H1 (cell line): ENCODE measurements around the gene ANKIB1.

Source experiments
- CBX8 ChIP-seq: fragments of 300-800, 300-1000 bp; sonication (generic); IDR thresholded peaks from 2 replicates; pipeline ENCODE4 v1.7.1; 2016; ENCODE audit warnings: low read depth, low read length, borderline replicate concordance
- CHD2 ChIP-seq: IDR thresholded peaks from 2 replicates; pipeline ENCODE4 v1.6.1; 2012; ENCODE audit warnings: low read length, improper control_type of control experiment
- CTCF ChIP-seq, 3 experiments: IDR thresholded peaks; 1 replicate in 2 of 3; 2 replicates in 1 of 3; pipeline versions ENCODE4 v1.5.1 to v1.6.1; 2011; ENCODE audit warnings: low read length in 3 of 3, mild to moderate bottlenecking in 3 of 3, inconsistent platforms in 2 of 3, low read depth in 1 of 3, moderate library complexity in 1 of 3; ENCODE audit not compliant: insufficient read depth in 1 of 3; ENCODE audit errors: control extremely low read depth in 1 of 3
- EP300 ChIP-seq, 2 experiments: IDR thresholded peaks; 1 replicate in 1 of 2; 2 replicates in 1 of 2; pipeline ENCODE4 v1.6.1; 2011 to 2012; ENCODE audit warnings: low read depth in 2 of 2, low read length in 2 of 2, mild to moderate bottlenecking in 2 of 2, borderline replicate concordance in 1 of 2, inconsistent platforms in 1 of 2, moderate library complexity in 1 of 2
- EZH2 ChIP-seq: fragments of 200-600 bp; sonication (generic); IDR thresholded peaks from 2 replicates; pipeline ENCODE4 v1.7.1; 2012; ENCODE audit warnings: low read depth, mild to moderate bottlenecking, moderate library complexity, low read length, inconsistent platforms; ENCODE audit not compliant: severe bottlenecking
- HDAC2 ChIP-seq, 2 experiments: fragments of 300-600 bp in 1 of 2; sonication (generic) in 1 of 2; IDR thresholded peaks; 2 replicates each; pipeline ENCODE4 v1.6.1; 2011 to 2012; ENCODE audit warnings: low read depth in 2 of 2, low read length in 2 of 2, mild to moderate bottlenecking in 2 of 2, moderate library complexity in 2 of 2, borderline replicate concordance in 1 of 2, inconsistent platforms in 1 of 2
- KDM5A ChIP-seq: fragments of 200-600 bp; IDR thresholded peaks from 2 replicates; pipeline ENCODE4 v1.7.1; 2012; ENCODE audit warnings: mild to moderate bottlenecking, low read length, inconsistent platforms, mixed read lengths
- MAFK ChIP-seq: IDR thresholded peaks from 2 replicates; pipeline ENCODE4 v1.6.1; 2012; ENCODE audit warnings: low read depth, mild to moderate bottlenecking, improper control_type of control experiment, low read length
- MAX ChIP-seq: IDR thresholded peaks from 2 replicates; pipeline ENCODE4 v1.6.1; 2012; ENCODE audit warnings: inconsistent platforms
- POLR2AphosphoS5 ChIP-seq: IDR thresholded peaks from 2 replicates; pipeline ENCODE4 v1.6.1; 2011; ENCODE audit warnings: low read depth, low read length
- SIN3A ChIP-seq, 2 experiments: IDR thresholded peaks in 1 of 2; conservative IDR thresholded peaks in 1 of 2; 2 replicates each; pipeline ENCODE4 v1.6.1; 2011 to 2012; ENCODE audit warnings: low read length in 2 of 2, improper control_type of control experiment in 1 of 2, low read depth in 1 of 2, mild to moderate bottlenecking in 1 of 2
- YY1 ChIP-seq: IDR thresholded peaks from 2 replicates; pipeline ENCODE4 v1.6.1; 2011; ENCODE audit warnings: low read depth, mild to moderate bottlenecking, low read length

DNA sequence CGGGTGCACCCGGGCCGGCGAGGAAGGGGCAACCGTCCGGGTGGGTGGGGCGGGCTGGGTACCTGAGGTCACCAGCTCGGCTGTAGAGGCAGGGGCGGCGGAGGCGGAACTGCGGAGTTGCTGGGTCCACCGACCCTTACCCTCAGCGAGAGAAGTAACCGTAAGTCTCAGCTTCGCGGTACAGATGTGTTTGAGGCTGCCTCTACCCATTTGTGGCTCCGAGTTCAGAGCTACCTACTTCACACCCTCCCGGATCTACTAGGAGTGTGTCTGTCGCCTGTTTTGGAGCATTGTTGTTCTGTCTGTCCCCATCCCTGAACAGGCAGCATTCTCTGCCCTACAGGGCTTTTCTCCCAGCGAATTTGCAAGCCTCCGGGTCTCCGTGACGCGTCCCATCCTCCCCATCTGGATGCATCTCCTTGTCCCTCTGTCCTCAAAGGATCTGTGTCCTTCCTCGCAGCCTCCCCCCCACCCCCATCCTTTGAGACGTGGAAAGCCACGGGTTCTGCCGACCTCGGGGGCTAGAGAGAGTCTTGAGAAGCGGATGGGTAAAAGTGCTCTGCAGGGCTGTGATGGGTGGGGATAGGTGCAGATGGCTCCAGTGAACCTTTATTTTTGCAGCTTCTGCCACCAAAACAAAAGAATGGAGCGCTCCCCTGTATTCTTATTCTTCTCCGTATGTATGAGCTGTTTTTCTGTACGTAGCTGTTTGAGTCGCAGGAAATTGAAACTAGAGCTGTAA is 757 bp downstream of the ANKIB1 start:
- no peak for TF ChIP-seq CHD2
- peak; percentile 61; the same call in 1 of the 2 replicates for TF ChIP-seq POLR2AphosphoS5
- no peak for TF ChIP-seq KDM5A
- no peak for TF ChIP-seq MAX
- TF ChIP-seq CTCF (IDR thresholded peaks at IDR 0.05; ENCODE audit: control extremely low read depth in 1 of 3, insufficient read depth in 1 of 3, low read depth in 1 of 3, low read length in 3 of 3): no peak
- TF ChIP-seq SIN3A (conservative IDR thresholded peaks at IDR 0.05 in 1 of 2, IDR thresholded peaks at IDR 0.05 in 1 of 2; ENCODE audit: low read depth in 1 of 2, low read length in 2 of 2): no peak
- TF ChIP-seq HDAC2 (IDR thresholded peaks at IDR 0.05; ENCODE audit: borderline replicate concordance in 1 of 2, low read depth in 2 of 2, low read length in 2 of 2): no peak
- no peak for TF ChIP-seq YY1
- no peak for TF ChIP-seq MAFK
- no peak for TF ChIP-seq CBX8
- no peak for TF ChIP-seq EZH2
- TF ChIP-seq EP300 (IDR thresholded peaks at IDR 0.05; ENCODE audit: borderline replicate concordance in 1 of 2, low read depth in 2 of 2, low read length in 2 of 2): no peak
